Upper lobe of right lung (tissue), 1 donor: ENCODE data around the gene PAK1IP1. TPM values are rescaled to one million over a fixed set of nuclear protein-coding genes. Genes with fewer than 3 reads are reported as not detected.

Experiments
- ATAC-seq: fragments of 200-7000 bp; cut with Tn5 transposase; one replicate; pipeline ENCODE4 v1.9.1; 2020; ENCODE audit warnings: mild to moderate bottlenecking, moderate library complexity
- DNase-seq: peaks from one replicate; pipeline ENCODE4 v3.0.0-alpha.2; 2020
- H3K27ac ChIP-seq: fragments of 200-600 bp; one replicate; pipeline ENCODE4 v1.8.0; 2022
- H3K27me3 ChIP-seq: fragments of 200-600 bp; one replicate; pipeline ENCODE4 v1.8.0; 2022; ENCODE audit warnings: mild to moderate bottlenecking
- H3K36me3 ChIP-seq: fragments of 200-600 bp; one replicate; pipeline ENCODE4 v1.8.0; 2022
- H3K4me1 ChIP-seq: fragments of 200-600 bp; one replicate; pipeline ENCODE4 v1.8.0; 2022
- H3K4me3 ChIP-seq: fragments of 200-600 bp; one replicate; pipeline ENCODE4 v1.8.0; 2022; ENCODE audit warnings: mild to moderate bottlenecking
- H3K9me3 ChIP-seq: fragments of 200-600 bp; one replicate; pipeline ENCODE4 v1.8.0; 2022
- intact Hi-C: fragments of 100-400 bp; cut with DNase I; formaldehyde crosslinking; loops from one replicate; pipeline ENCODE4 v1.11.0; 2022
- total RNA-seq: library from RNA; stranded (reverse); fragmentation: NEBNext Ultra II Directional; extraction: Animal tissue kit (Norgen Biotek cat#: 25700); gene quantifications from one replicate; pipeline ENCODE4 v1.2.1, GENCODE V29; 2021
- TF ChIP-seq, protein P1 (sequence below): fragments of 200-600 bp; IDR thresholded peaks from one replicate; pipeline ENCODE4 v1.8.0; 2022; ENCODE audit warnings: antibody characterized with exemption
- donor health status: DM: no; HTN: yes; CAD: no; lungs with severe emphysema.

The PAK1IP1 gene
- total RNA-seq, 1 donor from 2014 or later: 11.6 TPM

DNA sequence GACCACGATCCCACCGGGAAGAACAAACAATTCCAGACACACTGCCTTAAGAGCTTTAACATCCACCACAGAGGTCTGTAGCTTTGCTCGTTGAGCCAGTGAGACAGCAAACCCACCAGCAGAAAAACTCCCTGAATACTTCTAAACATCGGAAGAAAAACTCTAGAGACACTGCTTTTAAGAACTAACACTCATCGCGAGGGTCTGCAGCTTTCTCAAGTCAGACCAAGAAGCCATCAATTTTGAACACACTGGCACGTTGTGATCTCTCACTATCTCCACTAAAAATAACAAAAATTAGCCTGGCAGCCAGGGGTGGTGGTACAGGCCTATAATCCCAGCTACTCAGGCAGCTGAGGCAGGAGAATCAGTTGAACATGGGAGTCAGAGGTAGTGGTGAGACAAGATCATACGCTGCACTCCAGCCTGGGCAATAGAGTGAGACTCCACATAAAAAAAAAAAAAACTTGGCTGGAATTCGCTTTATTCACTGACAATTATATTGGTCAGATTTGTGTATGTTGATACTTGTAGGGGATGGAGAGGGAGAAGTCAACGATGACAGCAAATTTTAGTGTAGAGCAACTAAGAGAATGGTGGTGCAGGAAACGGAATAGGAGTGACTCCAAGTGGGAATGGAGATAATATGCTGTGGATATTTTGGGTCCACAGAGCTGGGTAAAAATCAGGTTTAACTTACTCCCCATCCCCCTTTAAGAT lies 27.2 kb downstream of the PAK1IP1 start:
- ATAC-seq: no peak
- Histone ChIP-seq H3K36me3 (peaks cover 20% of the 10 kb centered on the region), H3K4me1 (peaks cover 15% of the 10 kb centered on the region), H3K9me3 (no peaks in the 10 kb centered on the region), H3K4me3 (peak overlapping the region; percentile 77), H3K27ac (peak overlapping the region; percentile 86), H3K27me3 (no peaks in the 10 kb centered on the region)
- intact Hi-C loops: no loop called here
- TF ChIP-seq, protein P1, sequence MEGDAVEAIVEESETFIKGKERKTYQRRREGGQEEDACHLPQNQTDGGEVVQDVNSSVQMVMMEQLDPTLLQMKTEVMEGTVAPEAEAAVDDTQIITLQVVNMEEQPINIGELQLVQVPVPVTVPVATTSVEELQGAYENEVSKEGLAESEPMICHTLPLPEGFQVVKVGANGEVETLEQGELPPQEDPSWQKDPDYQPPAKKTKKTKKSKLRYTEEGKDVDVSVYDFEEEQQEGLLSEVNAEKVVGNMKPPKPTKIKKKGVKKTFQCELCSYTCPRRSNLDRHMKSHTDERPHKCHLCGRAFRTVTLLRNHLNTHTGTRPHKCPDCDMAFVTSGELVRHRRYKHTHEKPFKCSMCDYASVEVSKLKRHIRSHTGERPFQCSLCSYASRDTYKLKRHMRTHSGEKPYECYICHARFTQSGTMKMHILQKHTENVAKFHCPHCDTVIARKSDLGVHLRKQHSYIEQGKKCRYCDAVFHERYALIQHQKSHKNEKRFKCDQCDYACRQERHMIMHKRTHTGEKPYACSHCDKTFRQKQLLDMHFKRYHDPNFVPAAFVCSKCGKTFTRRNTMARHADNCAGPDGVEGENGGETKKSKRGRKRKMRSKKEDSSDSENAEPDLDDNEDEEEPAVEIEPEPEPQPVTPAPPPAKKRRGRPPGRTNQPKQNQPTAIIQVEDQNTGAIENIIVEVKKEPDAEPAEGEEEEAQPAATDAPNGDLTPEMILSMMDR: no peak
- DNase-seq: no peak

DNA sequence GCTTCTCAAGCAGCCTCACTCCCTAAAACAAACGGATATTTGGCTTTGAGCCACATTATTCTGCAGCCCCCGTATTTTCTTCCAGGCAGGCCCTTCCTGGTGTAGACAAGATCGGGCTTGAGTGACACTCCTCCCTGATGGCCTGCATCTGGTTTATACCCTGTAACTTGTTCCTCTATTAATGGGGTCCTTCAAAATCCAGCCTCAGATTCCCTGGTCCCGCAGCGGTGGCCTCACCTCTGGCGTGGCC lies 27.7 kb downstream of the PAK1IP1 start:
- H3K27me3 ChIP-seq: no peaks in the 10 kb centered on the region
- TF ChIP-seq, protein P1: no peak
- H3K4me1 ChIP-seq: peaks cover 15% of the 10 kb centered on the region
- H3K36me3 ChIP-seq: peaks cover 23% of the 10 kb centered on the region
- intact Hi-C loops: no loop called here
- H3K27ac ChIP-seq: peak overlapping the region; percentile 86
- DNase-seq: no peak
- peak overlapping the region; percentile 77 for H3K4me3 ChIP-seq
- ATAC-seq: no peak
- no peaks in the 10 kb centered on the region for H3K9me3 ChIP-seq

DNA sequence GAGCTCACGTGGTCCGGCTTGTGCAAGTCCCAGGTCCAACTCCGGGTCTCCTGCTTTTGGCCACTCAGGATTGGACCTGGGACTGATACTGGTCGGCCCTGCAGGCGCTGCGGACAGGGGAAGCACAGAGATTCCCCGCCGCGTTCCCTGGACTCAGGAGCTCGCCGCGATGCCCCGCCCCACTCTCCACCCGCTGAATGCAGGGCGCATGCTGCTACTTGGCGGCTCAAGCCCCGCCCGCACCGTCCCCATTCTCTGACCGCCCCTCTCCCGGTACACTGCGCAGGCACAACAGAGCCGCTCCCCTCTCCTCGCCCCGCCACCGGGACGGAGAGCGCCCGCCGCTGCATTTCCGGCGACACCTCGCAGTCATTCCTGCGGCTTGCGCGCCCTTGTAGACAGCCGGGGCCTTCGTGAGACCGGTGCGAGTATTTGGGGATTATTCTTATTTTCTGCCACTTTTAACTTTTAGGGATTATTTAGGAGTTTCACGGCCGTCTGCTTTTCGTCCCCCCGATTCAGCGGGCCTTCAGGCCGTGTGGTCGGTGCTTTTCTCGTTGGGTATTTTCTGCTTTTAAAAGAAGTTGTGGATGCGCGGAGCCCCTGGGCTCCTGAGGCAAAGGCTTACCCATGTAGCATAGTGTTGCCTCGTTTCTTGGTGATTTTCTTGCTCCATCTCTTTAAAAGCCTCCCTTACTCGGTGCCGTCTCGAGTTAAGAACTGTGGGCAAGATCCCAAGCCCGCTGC lies 28.2 kb downstream of the PAK1IP1 start, which contains the start of gene TMEM14C:
TSS of gene TMEM14C (plus strand) at position 251 of the 747 bp plus-strand sequence. CDS start 1,544 bp downstream, outside the sequence.
- TF ChIP-seq, protein P1: no peak
- Histone ChIP-seq H3K4me1 (peaks cover 15% of the 10 kb centered on the region), H3K4me3 (peak within 1 kb of the TSS; percentile 77), H3K27me3 (no peaks in the 10 kb centered on the region), H3K27ac (peak within 1 kb of the TSS; percentile 86), H3K36me3 (peaks cover 28% of the 10 kb centered on the region), H3K9me3 (no peaks in the 10 kb centered on the region)
- intact Hi-C loops: no loop called here
- ATAC-seq (peak; percentile 98), DNase-seq (peak; percentile 100)

DNA sequence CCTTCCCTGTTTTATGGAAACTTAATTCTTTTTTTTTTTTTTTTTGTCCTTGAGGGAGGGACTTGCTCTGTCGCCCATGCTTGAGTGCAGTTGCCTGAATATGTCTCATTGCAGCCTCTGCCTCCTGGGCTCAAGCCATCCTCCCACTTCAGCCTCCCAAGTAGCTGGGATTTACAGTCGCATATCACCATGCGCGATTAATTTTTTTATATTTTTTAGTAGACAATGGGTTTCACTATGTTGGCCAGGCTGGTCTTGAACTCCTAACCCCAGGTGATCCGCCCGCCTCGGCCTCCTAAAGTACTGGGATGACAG lies 28.8 kb downstream of the PAK1IP1 start:
- H3K4me1 ChIP-seq: peaks cover 15% of the 10 kb centered on the region

DNA sequence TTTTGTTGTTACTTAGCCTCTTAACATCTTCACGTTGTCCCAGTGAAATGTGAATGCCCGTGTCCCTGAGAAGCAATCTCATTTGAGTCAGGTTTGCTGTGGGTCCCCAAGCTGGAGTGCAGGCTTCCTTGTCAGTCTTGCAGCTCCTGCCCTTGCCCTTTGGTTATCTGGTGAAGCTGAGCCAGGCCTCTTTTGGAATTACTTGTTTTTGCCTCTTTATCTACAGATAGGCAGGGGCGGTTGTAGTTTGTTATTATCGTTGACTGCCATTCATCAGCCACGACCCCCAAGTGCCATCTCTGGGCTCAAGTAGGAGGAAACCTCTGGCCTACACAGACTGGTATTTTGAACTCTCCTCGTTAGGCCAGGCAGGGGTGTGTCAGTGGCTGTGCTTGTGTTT lies 30.3 kb downstream of the PAK1IP1 start:
- no peak overlapping the region for H3K27ac ChIP-seq
- H3K4me1 ChIP-seq: peaks cover 15% of the 10 kb centered on the region
- intact Hi-C loops: no loop called here
- no peak overlapping the region for H3K4me3 ChIP-seq
- peaks cover 46% of the 10 kb centered on the region for H3K36me3 ChIP-seq
- no peaks in the 10 kb centered on the region for H3K27me3 ChIP-seq
- ATAC-seq (no peak), DNase-seq (no peak)
- TF ChIP-seq, protein P1: no peak
- H3K9me3 ChIP-seq: no peaks in the 10 kb centered on the region

More for the DNA sequence above, 28.8 kb downstream of the PAK1IP1 start:
- Histone ChIP-seq H3K27ac (peak overlapping the region; percentile 86), H3K36me3 (peaks cover 31% of the 10 kb centered on the region), H3K27me3 (no peaks in the 10 kb centered on the region), H3K9me3 (no peaks in the 10 kb centered on the region), H3K4me3 (peak overlapping the region; percentile 77)
- ATAC-seq: no peak
- TF ChIP-seq, protein P1: no peak
- DNase-seq: no peak
- intact Hi-C loops: no loop called here
